AG08396 (cell line): ENCODE results near the gene SESN2.

Experiments used
- DNase-seq: peaks from one replicate; pipeline ENCODE4 v3.0.0; 2012; ENCODE audit warnings: low spot score, mixed read lengths

SESN2 gene

GRCh38 chr1:28329395-28330153, 70.3 kb downstream of the SESN2 start:
- no peak for DNase-seq
